HT1080 (cell line): ENCODE data around the gene OR5K1. TPM values are rescaled to one million over a fixed set of nuclear protein-coding genes. Genes with fewer than 3 reads are reported as not detected.

Source experiments
- DNase-seq: peaks from one replicate; pipeline ENCODE4 v3.0.0-alpha.2; 2015; ENCODE audit warnings: low read depth
- polyA plus RNA-seq, 2 experiments: library from polyadenylated mRNA; depleted of rRNA; stranded (reverse); fragments of >200 nt; gene quantifications; 2 replicates each; pipeline ENCODE4 v1.2.3, GENCODE V29; 2015
- total RNA-seq: library from RNA; depleted of rRNA; stranded (reverse); fragments of >200 nt; shearing (Covaris generic); gene quantifications from 2 replicates; pipeline ENCODE4 v1.2.3, GENCODE V29; 2014; rRNA removed

OR5K1 gene
- total RNA-seq: not detected in 2 replicates
- polyA plus RNA-seq (2015; cell fraction: cytosol; rRNA removed): not detected in 2 replicates
- polyA plus RNA-seq (2015; cell fraction: nucleus; rRNA removed): not detected in 2 replicates

GRCh38 chr3:98462901-98463300 lies at the start of gene OR5K1:
OR5K1 (plus strand) TSS chr3:98463201; CDS start chr3:98469577, 6,376 bp downstream.
- DNase-seq: no peak

DNA sequence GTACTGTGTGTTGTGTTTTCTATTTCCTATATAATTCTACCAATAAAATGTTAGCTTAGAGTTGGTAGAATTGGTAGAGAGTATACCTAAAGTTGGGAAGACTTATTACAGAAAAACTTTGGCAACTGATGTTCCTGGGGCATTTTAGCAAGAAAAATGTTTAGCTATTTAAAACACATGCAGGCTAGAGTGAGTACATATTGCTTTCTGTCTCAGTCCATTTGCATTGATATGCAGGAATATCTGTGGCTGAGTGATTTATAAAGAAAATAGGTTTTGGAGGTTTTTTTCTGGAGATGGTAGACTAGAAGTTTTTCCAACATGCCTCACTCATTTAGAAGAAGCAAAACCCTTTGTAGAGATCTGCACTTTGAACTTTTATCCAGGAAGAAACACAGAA lies 30.4 kb upstream of the OR5K1 start:
- no peak for DNase-seq

DNA sequence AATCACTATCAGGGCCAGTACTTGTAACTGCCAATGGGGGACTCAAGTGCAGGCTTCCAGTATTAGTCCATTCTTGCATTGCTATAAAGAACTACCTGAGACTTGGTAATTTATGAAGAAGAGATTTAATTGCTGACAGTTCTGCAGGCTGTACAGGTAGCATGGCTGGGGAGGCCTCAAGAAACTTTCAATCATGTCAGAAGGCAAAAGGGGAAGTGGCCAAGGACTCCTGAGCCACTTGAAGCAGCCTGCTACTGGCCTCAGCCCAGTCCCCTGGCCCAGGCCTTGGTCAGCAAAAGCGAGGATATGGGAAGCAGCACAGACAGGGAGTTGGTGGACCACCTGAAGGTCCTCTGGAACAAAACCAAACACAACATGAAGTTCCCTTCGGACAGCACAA lies 29.2 kb upstream of the OR5K1 start:
- no peak for DNase-seq

DNA sequence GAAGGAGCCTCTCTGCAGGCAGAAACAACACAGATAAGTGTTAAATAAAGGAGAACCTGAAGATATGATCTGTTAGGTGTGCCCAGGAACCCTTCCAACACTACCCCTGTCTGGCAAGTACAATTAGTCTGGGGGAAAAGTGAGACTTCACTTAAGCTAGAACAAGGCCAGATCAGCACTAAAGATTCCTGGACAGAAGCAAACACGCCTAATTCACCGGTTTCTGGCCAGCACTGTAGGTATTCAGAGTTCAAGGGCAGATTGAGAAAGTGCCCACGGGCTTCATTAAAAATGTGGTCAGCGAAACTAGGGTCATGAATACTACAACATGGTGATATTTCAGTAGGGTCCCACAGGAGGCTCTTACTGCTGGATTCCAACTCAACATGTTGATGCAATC lies 28.6 kb upstream of the OR5K1 start:
- no peak for DNase-seq

GRCh38 chr3:98440283-98440682 lies 22.7 kb upstream of the OR5K1 start:
- no peak for DNase-seq

DNA sequence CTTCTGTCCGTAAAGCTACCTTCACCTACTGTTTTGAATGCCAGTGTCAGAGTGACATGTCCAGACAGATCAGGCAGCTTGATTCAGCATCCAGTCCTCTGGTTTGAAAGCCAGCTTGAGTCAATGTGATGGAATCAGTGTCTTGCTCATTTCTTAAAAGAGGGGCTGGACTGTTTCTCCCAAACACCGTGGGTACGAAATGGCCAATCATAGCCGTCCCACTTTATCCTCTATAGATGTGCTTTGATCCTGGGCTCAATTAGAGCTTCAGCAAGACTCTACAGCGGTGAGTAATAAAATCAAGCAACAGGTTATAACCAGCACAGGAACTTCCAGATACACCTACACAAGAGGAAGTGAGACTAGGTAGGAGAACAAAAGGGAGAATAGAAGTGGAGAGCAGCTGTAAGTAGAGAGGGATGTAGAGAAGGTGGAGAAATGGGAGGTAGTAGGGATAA lies 17.0 kb upstream of the OR5K1 start:
- DNase-seq: no peak

DNA sequence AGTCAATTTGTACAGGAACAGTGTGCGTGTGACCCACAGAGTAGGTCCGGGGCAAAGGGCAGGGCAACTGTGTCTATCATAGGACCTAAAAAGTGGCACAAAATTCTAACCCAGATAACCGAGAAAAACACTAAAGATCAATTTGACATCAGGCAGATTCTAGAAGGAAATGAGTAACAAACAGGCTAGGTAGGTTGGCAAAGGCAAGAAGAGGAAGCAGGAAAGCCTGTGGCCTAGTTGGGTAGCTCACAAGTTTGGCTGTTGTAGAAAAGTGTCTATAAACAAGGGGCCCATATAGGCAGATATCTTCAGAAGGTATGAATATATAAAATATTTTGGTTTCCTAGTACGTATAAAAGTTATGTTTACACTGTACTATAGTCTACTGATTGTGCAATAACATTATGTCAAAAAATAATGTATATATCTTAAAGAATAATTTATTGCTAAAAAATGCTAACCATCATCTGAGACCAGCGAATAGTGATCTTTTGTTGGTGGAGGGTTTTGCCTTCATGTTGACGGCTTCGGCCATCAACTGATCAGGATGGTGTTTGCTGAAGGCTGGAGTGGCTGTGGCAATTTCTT lies 13.3 kb upstream of the OR5K1 start:
- no peak for DNase-seq

GRCh38 chr3:98450372-98450771 lies 12.6 kb upstream of the OR5K1 start:
- DNase-seq: no peak

GRCh38 chr3:98453827-98454226 lies 9.2 kb upstream of the OR5K1 start:
- DNase-seq: no peak

GRCh38 chr3:98454929-98455328 lies 8.1 kb upstream of the OR5K1 start:
- DNase-seq: no peak

DNA sequence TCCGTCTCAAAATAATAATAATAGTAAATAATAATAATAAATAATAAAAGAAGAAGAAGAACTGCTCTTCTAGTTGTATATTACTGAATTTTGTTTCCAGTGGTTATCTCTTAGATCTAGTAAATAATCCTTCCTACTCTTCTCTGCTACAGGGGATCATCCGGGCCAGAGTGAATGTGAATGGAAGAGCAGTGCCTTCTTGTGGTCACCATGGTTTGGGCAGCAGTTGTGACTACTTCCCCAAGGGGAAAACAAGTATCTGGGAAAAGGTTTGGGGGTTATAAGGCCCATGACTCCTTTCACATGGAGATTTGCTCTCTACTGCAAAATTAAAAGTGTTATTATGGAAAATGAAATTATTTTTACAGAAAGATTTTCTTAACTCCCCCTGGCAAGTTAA lies 5.5 kb upstream of the OR5K1 start:
- DNase-seq: no peak

DNA sequence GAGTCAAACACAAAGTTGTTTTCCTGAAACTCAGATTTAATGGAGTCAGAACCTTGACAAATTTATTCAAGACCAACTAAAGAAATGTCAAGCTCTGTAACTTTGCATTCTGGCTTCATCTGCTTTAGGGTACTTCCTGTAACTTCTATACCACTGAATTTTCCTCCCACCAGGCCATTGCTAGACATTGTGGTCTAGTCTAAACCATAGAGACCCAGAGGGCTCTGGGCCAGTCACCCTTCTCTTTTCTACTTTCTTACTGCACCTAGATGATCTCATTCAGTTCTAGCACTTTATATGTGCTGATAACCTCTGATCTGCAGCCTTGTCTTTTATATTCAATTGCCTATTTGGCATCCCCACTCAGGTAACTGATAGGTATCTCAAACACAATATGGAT lies 2.8 kb upstream of the OR5K1 start:
- no peak for DNase-seq

GRCh38 chr3:98482717-98483482 lies 19.9 kb downstream of the OR5K1 start:
- no peak for DNase-seq

GRCh38 chr3:98483626-98484025 lies 20.6 kb downstream of the OR5K1 start:
- DNase-seq: no peak

- no peak for DNase-seq
Observed at GRCh38 chr3:98497381-98497780, 34.4 kb downstream of the OR5K1 start, which contains the start of gene OR5K2. OR5K2 (plus strand) TSS chr3:98497681; CDS start chr3:98497681, 0 bp downstream.

DNA sequence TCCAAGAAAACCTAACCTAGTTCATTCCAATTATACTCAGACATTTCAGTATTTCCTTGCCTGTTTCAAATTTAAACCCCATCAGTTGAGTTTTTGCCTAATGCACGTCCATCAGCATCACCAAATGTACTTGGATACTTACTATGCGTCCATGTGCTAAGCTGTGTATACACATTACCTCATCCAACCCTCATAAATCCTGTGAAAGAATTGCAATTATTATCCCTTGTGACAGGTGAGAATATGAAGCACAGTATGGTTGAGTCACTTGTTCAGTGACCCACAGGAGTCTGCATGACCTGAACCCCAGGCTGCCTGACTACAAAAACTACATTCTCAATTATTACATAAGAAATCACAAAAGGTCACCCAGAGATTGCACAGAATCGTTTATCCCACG lies 37.0 kb downstream of the OR5K1 start:
- DNase-seq: no peak

- DNase-seq: no peak
Observed at GRCh38 chr3:98501270-98501669, 38.3 kb downstream of the OR5K1 start.

DNA sequence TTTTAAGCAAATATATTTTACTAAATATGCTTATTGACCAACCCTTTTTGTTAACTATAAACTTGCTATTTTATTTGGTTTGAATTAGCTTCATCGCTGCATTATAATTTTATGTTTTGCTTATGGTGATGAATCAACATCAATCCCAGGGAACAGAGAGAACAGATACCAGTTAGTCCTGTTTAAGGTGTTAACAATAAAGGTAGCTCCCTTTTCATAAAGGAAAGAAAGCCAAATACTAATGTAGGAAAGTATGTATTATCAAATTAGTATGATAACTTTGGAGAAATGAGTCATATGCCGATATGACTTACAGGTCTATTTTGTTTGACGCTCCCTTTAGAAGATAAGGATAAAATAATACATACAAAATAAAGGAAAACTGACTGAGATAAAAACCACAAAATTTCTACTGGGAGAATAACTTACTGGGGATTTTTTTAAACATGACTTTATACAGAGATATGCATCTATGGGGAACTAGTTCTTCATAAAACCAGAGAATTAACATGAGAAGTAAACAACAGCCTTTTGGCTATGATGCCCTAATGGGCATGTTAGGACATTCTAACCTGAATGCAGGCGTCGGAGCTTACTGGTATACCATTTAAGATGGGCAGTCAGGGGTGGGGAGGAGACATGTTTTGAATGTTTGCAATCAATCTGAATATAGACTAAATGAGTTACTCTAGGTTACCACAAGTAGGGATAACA lies 39.0 kb downstream of the OR5K1 start:
- DNase-seq: no peak

- DNase-seq: no peak
Observed at GRCh38 chr3:98504539-98504938, 41.5 kb downstream of the OR5K1 start.

- DNase-seq: no peak
Observed at GRCh38 chr3:98508582-98508981, 45.6 kb downstream of the OR5K1 start.

DNA sequence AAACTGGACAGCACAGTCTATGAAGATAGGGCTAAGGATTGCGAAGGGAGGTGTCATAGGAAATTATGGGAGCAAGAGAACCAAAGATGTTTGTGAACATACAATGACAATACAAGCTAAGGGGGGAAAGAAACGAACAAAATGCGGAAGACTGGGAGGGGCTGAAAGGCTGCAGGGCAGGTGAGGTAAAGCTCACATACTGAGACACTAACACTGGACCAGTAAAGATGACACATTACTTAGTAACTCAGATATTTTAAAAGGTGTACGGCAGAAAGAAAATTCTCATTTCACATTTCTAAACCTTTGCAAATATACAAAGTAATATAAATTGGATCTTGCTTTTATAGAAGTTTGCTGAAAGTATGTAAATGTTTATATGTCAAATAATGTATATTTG lies 49.6 kb downstream of the OR5K1 start:
- DNase-seq: no peak

DNA sequence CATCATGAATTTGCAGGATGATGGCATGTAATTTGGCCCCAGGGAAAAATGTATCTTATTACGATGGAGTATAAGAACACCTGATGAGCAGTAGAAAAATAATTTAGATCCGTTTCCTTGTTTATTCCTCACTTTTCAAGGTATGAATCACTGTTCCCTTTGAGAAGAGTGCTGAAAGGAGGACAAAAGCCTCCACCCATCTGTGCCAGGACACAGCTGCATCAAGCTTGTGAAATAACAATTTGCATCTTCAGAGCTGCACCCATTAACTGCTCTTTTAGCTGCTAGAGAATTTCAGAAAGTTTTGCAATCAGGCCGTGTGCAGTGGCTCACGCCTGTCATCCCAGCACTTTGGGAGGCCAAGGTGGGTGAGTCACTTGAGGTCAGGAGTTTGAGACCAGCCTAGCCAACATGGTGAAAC lies 50.1 kb downstream of the OR5K1 start:
- peak; percentile 61 for DNase-seq
